ENCODE measurements around the gene SMAD9. TPM values are rescaled to one million over a fixed set of nuclear protein-coding genes. Genes with fewer than 3 reads are reported as not detected.

SMAD9 gene
- total RNA-seq, 4 donors from 2014 or later, result 5.9 to 22.9 (median 8.2) TPM

GRCh38 chr13:36913463-36913862 lies 6.6 kb downstream of the SMAD9 start:
- DNase-seq (ENCODE audit: low spot score) (no peak), ATAC-seq (ENCODE audit: low FRiP score) (no peak)
- no peak for TF ChIP-seq CTCF (IDR thresholded peaks at IDR 0.05)

- no peak for TF ChIP-seq CTCF (IDR thresholded peaks at IDR 0.05)
- ATAC-seq (ENCODE audit: low FRiP score) (no peak), DNase-seq (ENCODE audit: low spot score) (no peak)
Observed at GRCh38 chr13:36912973-36913372, 7.1 kb downstream of the SMAD9 start.

- ATAC-seq (ENCODE audit: low FRiP score), result no peak
- TF ChIP-seq CTCF (IDR thresholded peaks at IDR 0.05), result no peak
- no peak for DNase-seq (ENCODE audit: low spot score)
Observed at GRCh38 chr13:36912369-36912768, 7.7 kb downstream of the SMAD9 start.

- ATAC-seq (ENCODE audit: low FRiP score) (no peak), DNase-seq (ENCODE audit: low spot score) (no peak)
- no peak for TF ChIP-seq CTCF (IDR thresholded peaks at IDR 0.05)
Observed at GRCh38 chr13:36910545-36910944, 9.5 kb downstream of the SMAD9 start.

- TF ChIP-seq CTCF (IDR thresholded peaks at IDR 0.05), result no peak
- no peak for ATAC-seq (ENCODE audit: low FRiP score)
Observed at GRCh38 chr13:36907821-36908220, 12.2 kb downstream of the SMAD9 start.

GRCh38 chr13:36907266-36907665 lies 12.8 kb downstream of the SMAD9 start:
- ATAC-seq (ENCODE audit: low FRiP score) (no peak), DNase-seq (ENCODE audit: low spot score) (no peak)
- no peak for TF ChIP-seq CTCF (IDR thresholded peaks at IDR 0.05)

More at GRCh38 chr13:36907821-36908220, 12.2 kb downstream of the SMAD9 start:
- DNase-seq (ENCODE audit: low spot score), result no peak

- TF ChIP-seq CTCF (IDR thresholded peaks at IDR 0.05), result no peak
- DNase-seq (ENCODE audit: low spot score) (no peak), ATAC-seq (ENCODE audit: low FRiP score) (no peak)
Observed at GRCh38 chr13:36905944-36906343, 14.1 kb downstream of the SMAD9 start.
